ENCODE data around the gene GRK1. TPM values are rescaled to one million over a fixed set of nuclear protein-coding genes. Genes with fewer than 3 reads are reported as not detected.

Gene GRK1
- total and polyA plus RNA-seq, 2 experiments from 2014 or later, result not detected

DNA sequence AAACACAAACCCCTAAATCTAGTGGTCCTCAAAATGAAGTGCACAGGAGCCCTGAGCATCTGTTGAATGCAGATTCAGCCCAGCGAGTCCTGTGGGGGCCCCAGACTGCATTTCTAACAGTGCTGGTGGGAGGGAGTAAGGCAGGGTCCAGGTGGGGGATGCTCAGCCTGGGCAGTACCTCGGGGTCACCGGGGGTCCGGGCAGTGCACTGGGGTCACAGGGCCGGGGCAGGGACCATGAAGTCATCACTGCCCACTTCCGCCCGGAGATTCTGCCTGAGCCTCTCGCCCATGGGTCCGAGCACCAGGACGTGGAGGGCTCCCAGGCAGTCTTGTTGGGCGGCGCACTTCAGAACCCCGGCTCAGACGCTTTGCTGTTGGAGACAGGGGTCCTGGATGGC is 8.2 kb upstream of the GRK1 start:
- no peak for TF ChIP-seq NANOG (IDR thresholded peaks at IDR 0.05; ENCODE audit: borderline replicate concordance)
- TF ChIP-seq JUNB (IDR thresholded peaks at IDR 0.05; ENCODE audit: unreplicated experiment), result no peak
- H3K27ac ChIP-seq (ENCODE audit: low read depth), result no peak overlapping the region
- H3K4me1 ChIP-seq (ENCODE audit: insufficient read depth), result no peaks in the 10 kb centered on the region
- H4K20me1 ChIP-seq (replicated peaks; ENCODE audit: insufficient read depth), result no peaks in the 10 kb centered on the region
- H3K27me3 Mint-ChIP-seq (ENCODE audit: insufficient read depth, low read depth, poor library complexity), result no peaks in the 10 kb centered on the region
- no peaks in the 10 kb centered on the region for H3K36me3 Mint-ChIP-seq (ENCODE audit: low read depth)
- H3K36me3 ChIP-seq (ENCODE audit: insufficient read depth), result no peaks in the 10 kb centered on the region
- no peak overlapping the region for H3K4me3 Mint-ChIP-seq
- DNase-seq (ENCODE audit: low spot score) (no peak), ATAC-seq (no peak)
- no peak overlapping the region for H3K27ac Mint-ChIP-seq
- H3K79me2 ChIP-seq (replicated peaks; ENCODE audit: insufficient read depth), result no peaks in the 10 kb centered on the region
- H2AFZ ChIP-seq, result no peak overlapping the region
- H3K4me2 ChIP-seq, result no peak overlapping the region
- no peaks in the 10 kb centered on the region; the same call in 2 of the 3 replicates for H3K9me3 Mint-ChIP-seq
- H3K27me3 ChIP-seq (ENCODE audit: insufficient read depth), result no peaks in the 10 kb centered on the region
- no peaks in the 10 kb centered on the region for H3K9me2 ChIP-seq (ENCODE audit: insufficient read depth)
- peaks cover 4% of the 10 kb centered on the region for H3K4me1 Mint-ChIP-seq
- no peak overlapping the region for H3K4me3 ChIP-seq
- no peaks in the 10 kb centered on the region for H3F3A ChIP-seq (replicated peaks; ENCODE audit: low read depth)

DNA sequence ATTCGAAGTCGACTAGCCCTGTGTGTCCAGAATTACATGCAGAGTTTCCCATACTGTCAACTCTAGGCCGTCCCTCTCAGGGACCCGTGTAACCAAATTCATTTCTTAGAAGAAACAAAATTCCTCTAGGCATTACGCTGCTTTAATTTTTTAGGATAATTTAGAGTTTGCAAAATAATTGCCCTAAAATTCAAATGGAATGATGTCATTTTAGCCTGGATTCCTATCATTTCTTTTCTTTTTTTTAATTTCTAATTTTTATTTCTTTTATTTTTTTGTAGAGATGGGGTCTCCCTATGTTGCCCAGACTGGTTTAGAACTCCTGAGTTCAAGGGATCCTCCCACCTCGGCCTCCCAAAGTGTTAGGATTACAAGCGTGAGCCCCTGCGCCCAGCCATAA is 7.7 kb upstream of the GRK1 start:
- ATAC-seq, result no peak
- no peaks in the 10 kb centered on the region for H3K36me3 Mint-ChIP-seq (ENCODE audit: low read depth)
- H3K9me3 Mint-ChIP-seq, result no peaks in the 10 kb centered on the region; the same call in 2 of the 3 replicates
- H3K9me2 ChIP-seq (ENCODE audit: insufficient read depth), result no peaks in the 10 kb centered on the region
- no peak overlapping the region for H3K4me3 Mint-ChIP-seq
- no peak overlapping the region for H3K27ac ChIP-seq (ENCODE audit: low read depth)
- H3F3A ChIP-seq (replicated peaks; ENCODE audit: low read depth), result no peaks in the 10 kb centered on the region
- peaks cover 4% of the 10 kb centered on the region for H3K27me3 Mint-ChIP-seq (ENCODE audit: insufficient read depth, low read depth, poor library complexity)
- H4K20me1 ChIP-seq (replicated peaks; ENCODE audit: insufficient read depth), result no peaks in the 10 kb centered on the region
- no peak overlapping the region for H3K4me3 ChIP-seq
- no peak for DNase-seq (ENCODE audit: low spot score)
- H3K4me1 Mint-ChIP-seq, result no peaks in the 10 kb centered on the region
- H3K27me3 ChIP-seq (ENCODE audit: insufficient read depth), result no peaks in the 10 kb centered on the region
- H3K79me2 ChIP-seq (replicated peaks; ENCODE audit: insufficient read depth), result no peaks in the 10 kb centered on the region
- H3K36me3 ChIP-seq (ENCODE audit: insufficient read depth), result no peaks in the 10 kb centered on the region
- H3K27ac Mint-ChIP-seq, result no peak overlapping the region
- no peak overlapping the region for H3K4me2 ChIP-seq
- H2AFZ ChIP-seq, result no peak overlapping the region
- H3K4me1 ChIP-seq (ENCODE audit: insufficient read depth), result no peaks in the 10 kb centered on the region
- TF ChIP-seq, protein P1, sequence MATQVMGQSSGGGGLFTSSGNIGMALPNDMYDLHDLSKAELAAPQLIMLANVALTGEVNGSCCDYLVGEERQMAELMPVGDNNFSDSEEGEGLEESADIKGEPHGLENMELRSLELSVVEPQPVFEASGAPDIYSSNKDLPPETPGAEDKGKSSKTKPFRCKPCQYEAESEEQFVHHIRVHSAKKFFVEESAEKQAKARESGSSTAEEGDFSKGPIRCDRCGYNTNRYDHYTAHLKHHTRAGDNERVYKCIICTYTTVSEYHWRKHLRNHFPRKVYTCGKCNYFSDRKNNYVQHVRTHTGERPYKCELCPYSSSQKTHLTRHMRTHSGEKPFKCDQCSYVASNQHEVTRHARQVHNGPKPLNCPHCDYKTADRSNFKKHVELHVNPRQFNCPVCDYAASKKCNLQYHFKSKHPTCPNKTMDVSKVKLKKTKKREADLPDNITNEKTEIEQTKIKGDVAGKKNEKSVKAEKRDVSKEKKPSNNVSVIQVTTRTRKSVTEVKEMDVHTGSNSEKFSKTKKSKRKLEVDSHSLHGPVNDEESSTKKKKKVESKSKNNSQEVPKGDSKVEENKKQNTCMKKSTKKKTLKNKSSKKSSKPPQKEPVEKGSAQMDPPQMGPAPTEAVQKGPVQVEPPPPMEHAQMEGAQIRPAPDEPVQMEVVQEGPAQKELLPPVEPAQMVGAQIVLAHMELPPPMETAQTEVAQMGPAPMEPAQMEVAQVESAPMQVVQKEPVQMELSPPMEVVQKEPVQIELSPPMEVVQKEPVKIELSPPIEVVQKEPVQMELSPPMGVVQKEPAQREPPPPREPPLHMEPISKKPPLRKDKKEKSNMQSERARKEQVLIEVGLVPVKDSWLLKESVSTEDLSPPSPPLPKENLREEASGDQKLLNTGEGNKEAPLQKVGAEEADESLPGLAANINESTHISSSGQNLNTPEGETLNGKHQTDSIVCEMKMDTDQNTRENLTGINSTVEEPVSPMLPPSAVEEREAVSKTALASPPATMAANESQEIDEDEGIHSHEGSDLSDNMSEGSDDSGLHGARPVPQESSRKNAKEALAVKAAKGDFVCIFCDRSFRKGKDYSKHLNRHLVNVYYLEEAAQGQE (IDR thresholded peaks at IDR 0.05; ENCODE audit: unreplicated experiment), result no peak
- TF ChIP-seq, protein P2, sequence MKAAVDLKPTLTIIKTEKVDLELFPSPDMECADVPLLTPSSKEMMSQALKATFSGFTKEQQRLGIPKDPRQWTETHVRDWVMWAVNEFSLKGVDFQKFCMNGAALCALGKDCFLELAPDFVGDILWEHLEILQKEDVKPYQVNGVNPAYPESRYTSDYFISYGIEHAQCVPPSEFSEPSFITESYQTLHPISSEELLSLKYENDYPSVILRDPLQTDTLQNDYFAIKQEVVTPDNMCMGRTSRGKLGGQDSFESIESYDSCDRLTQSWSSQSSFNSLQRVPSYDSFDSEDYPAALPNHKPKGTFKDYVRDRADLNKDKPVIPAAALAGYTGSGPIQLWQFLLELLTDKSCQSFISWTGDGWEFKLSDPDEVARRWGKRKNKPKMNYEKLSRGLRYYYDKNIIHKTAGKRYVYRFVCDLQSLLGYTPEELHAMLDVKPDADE (IDR thresholded peaks at IDR 0.05), result no peak
- TF ChIP-seq ZNF331 (CRISPR knock-in tag; IDR thresholded peaks at IDR 0.05; ENCODE audit: low read depth), result no peak
- no peak for TF ChIP-seq CREB1 (CRISPR knock-in tag; IDR thresholded peaks at IDR 0.05; ENCODE audit: low read depth)
- TF ChIP-seq EZH2 (IDR thresholded peaks at IDR 0.05; ENCODE audit: low read depth, unreplicated experiment), result no peak
- TF ChIP-seq JUNB (IDR thresholded peaks at IDR 0.05; ENCODE audit: unreplicated experiment), result no peak
- TF ChIP-seq EZH2phosphoT487 (IDR thresholded peaks at IDR 0.05; ENCODE audit: unreplicated experiment), result no peak
- TF ChIP-seq NANOG (IDR thresholded peaks at IDR 0.05; ENCODE audit: borderline replicate concordance), result no peak
- no peak for TF ChIP-seq ZNF462 (CRISPR knock-in tag; IDR thresholded peaks at IDR 0.05)
- TF ChIP-seq POLR2AphosphoS5 (IDR thresholded peaks at IDR 0.05; ENCODE audit: low read depth), result no peak
- no peak for TF ChIP-seq STAT1 (IDR thresholded peaks at IDR 0.05; ENCODE audit: unreplicated experiment)
- no peak for TF ChIP-seq ZNF114 (CRISPR knock-in tag; IDR thresholded peaks at IDR 0.05)

All from GM23338 (cell line).